Endothelial cell of umbilical vein (primary cell): Measurements from ENCODE around the gene MYOF.

Experiments used
- CTCF ChIP-seq, 2 donors: IDR thresholded peaks; 1 replicate in 1 of 2; 2 replicates in 1 of 2; pipeline ENCODE4 v1.5.1; 2011; ENCODE audit warnings: low read length in 2 of 2, mild to moderate bottlenecking in 2 of 2, moderate library complexity in 2 of 2, control low read depth in 1 of 2, inconsistent platforms in 1 of 2, low read depth in 1 of 2; ENCODE audit not compliant: insufficient read depth in 1 of 2; ENCODE audit errors: extremely low read depth in 1 of 2
- EZH2 ChIP-seq: IDR thresholded peaks from 2 replicates; pipeline ENCODE4 v1.6.1; 2012; ENCODE audit warnings: borderline replicate concordance, low read depth, mild to moderate bottlenecking, moderate library complexity, low read length, inconsistent platforms; ENCODE audit not compliant: severe bottlenecking
- FOS ChIP-seq: IDR thresholded peaks from 2 replicates; pipeline ENCODE4 v1.6.1; 2011; ENCODE audit warnings: mild to moderate bottlenecking, low read length, moderate library complexity, borderline replicate concordance; ENCODE audit not compliant: insufficient read depth
- JUN ChIP-seq: IDR thresholded peaks from 2 replicates; pipeline ENCODE4 v1.6.1; 2011; ENCODE audit warnings: borderline replicate concordance, low read depth; ENCODE audit not compliant: insufficient read length, insufficient read depth
- POLR2A ChIP-seq: IDR thresholded peaks from 2 replicates; pipeline ENCODE4 v1.6.1; 2012; ENCODE audit warnings: low read depth, mild to moderate bottlenecking, control low read depth, low read length

- no peak for TF ChIP-seq FOS
- TF ChIP-seq CTCF (IDR thresholded peaks at IDR 0.05; ENCODE audit: extremely low read depth in 1 of 2, insufficient read depth in 1 of 2, low read depth in 1 of 2, low read length in 2 of 2), result no peak
- TF ChIP-seq POLR2A, result no peak
- TF ChIP-seq EZH2, result no peak
- TF ChIP-seq JUN, result no peak
Observed at GRCh38 chr10:93403152-93404047, 78.7 kb downstream of the MYOF start.
